HG02610 (cell line): ENCODE measurements around the gene FASTKD2.
"Not testable (repeated sequence)": the region's sequence is repeated elsewhere in the genome, so short reads cannot be mapped to it uniquely, and the experiment has no call there.

Experiments
- ATAC-seq: cut with Tn5 transposase; IDR thresholded peaks from one replicate; pipeline ENCODE4 v1.9.1; 2021; ENCODE audit warnings: mild to moderate bottlenecking, moderate library complexity; ENCODE audit not compliant: unreplicated experiment

FASTKD2 gene

DNA sequence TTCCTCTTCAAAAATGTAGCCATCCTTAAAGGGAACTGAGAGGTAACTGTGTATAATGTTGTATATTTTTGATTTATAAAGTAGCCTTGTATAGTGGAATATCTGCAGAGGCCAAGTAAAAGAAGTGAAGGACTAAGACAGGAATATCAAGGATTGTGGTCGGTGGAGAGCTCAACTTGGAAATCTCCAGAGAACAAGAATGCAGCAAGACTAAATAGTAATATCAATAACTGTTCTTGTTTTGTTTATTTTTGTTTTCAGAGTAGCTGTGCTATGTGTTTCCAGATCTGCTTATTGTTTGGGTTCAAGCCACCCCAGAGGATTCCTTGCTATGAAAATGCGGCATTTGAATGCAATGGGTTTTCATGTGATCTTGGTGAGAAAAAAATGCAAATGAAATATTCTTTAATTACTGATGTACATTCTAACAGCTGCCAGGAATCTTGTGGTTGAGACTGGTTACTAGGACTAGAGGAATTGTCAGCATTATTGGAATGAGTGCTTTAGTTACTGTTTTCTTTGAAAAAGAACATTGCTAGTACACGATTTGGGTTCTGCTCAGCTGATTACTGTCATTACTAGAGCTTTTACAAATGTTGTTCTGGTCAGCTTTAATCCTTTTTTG lies 25.0 kb downstream of the FASTKD2 start:
- no peak for ATAC-seq

DNA sequence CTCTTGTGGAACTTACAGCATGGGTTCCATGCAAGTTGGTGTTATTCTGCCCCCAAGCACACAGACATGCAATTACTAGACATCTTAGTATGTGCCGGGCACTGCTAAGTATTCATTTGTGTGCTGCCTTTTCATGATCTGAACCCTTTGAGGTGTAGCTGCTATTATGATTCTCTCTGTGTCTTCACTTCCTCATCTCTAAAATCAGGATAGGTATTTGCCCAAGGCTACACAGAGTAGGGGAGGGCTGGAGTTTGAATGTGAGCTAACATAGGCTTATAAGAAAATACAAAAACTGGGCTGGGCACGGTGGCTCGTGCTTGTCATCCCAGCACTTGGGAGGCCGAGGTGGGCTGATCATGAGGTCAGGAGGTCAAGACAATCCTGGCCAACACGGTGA lies 27.2 kb downstream of the FASTKD2 start:
- ATAC-seq, result no peak

GRCh38 chr2:206797376-206797775 lies 32.0 kb downstream of the FASTKD2 start:
- ATAC-seq, result no peak

- peak; percentile 74 for ATAC-seq
These were observed 32.6 kb downstream of the FASTKD2 start for GRCh38 chr2:206798000-206798399.

DNA sequence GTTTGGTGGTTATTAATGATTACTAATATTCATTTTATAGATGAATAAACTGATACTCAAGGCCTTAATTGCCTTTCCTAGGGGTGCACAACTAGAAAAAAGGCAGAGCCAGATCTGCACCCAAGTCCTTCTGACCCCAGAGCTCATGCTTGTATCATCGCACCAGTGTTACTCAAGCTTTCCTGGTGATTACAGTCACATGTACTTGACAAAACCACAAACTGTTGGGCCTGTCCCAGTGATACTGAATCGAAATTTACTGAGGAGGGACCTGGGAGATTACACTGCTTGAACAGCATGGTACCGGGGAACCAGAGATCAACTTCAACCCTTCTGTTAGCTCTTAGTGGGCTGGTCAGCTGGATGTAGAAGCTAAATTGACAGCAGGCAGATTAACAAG lies 33.7 kb downstream of the FASTKD2 start:
- ATAC-seq, result peak; percentile 43

GRCh38 chr2:206800506-206801417 lies 35.4 kb downstream of the FASTKD2 start:
- ATAC-seq, result peak; percentile 34

DNA sequence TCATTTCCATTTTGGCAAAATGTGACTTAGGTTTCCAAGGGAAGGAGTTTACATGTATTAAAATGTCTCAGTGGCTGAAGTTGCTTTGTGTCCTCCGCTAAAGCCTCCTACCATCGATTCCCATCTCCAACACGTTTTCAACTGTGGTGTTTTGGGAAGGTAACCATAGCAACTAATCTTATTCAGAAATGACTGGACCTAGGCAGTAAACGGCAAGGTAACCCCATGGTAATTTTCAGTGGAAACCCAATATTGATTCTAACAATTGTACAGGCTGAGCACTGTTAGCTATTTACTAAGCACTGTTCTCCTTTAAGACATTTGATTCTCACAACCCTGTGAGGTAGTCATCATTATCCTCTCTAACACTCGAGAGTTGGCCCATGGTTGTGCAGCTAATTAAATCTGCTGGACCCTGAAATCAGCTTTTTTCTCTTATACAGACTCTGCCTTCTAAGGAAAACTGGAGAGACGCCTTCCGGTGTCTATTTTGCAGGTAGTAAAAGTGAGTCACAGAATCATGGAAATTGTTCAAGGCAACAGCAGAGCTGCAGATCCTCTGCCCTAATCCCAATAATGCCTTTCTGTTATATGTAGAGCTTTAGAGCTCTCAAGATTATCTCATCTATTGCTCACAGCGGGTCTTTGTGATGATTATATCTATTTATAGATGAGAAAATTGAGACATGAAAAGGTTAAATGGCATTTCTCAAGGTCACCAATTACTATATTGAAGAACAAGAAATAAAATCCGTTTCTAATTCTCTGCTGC lies 36.2 kb downstream of the FASTKD2 start:
- no peak for ATAC-seq

DNA sequence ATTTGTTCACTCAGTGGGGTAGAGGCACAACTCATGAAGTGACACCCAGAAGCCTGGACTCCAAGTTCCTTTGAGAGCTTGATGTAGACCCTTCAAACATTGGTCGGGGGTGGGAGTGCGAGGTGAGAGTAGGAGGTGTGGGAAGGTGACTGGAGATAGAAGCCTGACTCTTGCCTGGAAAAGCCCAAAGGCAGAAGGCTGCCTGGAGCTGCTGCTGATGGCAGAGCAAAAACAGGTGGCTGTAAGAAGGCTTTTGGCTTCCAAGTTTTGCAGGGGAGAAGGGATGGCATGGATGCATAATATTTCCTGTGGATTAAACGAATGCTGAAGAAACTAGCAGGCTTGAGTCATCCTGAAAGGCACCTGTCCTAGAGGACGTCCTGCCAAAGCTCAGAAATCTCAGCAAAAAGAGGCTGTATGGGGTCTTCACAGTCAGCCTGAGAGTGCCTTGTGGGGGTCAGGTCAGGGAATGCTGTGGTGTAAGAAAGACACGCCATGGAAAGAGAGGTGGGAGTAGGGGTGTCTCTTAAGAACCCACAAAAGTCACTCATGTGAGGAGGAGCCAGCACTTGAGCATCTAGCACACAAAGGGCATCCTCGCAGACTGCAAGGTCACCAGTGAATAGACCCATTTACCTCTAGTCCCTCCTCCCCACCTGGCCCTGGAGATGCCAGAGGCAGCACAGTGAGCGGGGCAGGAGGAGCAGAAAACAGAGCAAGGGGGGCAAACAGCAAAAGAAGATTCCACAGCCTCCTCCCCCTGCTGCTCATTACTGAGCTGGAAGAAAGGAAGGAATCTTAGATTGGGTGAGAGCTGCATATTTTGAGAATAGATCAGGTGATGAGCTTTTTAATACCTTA lies 37.5 kb downstream of the FASTKD2 start:
- no peak for ATAC-seq

DNA sequence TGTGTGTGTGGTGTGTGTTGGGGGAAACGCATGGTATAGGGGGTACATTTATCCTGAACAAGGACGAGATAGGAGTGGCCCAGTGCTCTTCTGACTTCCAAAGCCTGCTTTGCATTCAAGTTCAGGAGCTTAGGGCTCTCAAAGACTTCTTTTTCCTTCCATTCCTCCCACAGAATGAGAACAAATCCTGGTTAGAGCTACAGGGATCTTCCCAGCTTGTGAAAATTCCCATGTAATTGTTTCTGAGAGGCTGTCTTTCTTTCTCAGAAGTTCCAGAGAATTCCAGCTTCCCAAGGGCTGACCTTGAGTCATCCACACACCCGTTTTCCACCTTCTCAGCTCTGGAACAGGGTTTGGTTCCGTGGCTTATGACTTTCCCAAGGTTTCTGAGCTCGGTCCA lies 38.9 kb downstream of the FASTKD2 start:
- ATAC-seq, result no peak

- ATAC-seq, result no peak
These were observed 40.6 kb downstream of the FASTKD2 start for GRCh38 chr2:206805887-206806607.

- not testable (repeated sequence) for ATAC-seq
These were observed 42.2 kb downstream of the FASTKD2 start for GRCh38 chr2:206807624-206808023.

DNA sequence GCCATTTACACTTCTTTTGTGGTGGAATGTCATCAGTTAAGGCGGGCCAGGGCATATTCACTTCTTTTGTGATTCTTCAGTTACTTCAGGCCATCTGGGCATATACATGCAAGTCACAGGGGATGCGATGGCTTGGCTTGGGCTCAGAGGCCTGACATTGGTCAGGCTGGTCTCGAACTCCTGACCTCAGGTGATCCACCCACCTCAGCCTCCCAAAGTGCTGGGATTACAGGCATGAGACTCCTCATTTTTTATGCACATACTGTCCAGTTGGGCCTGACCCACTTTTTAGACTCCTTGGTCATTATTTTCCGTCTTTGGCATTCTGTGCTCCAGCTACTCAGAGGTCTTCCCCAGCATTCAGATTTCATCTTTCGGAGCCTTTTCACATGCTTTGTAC lies 47.1 kb downstream of the FASTKD2 start:
- ATAC-seq, result not testable (repeated sequence)

DNA sequence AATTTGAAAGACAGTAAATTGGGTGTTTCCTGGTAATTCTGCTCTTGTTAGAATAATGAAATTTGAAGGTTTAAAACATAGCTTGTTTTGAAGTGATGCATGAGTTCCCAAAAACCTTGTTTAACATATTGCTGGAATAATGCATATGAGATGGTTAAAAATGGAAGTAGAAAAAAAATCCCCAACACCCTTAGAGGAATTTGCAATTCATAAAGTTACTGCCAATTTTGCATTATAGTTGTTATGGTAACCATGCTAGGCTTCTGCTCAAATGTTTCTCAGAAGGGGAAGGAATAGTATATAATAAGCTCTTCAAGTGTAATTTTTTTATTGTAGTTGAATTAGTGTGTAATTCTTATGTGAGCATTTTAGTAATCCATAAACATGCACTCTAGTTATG lies 49.1 kb downstream of the FASTKD2 start:
- no peak for ATAC-seq

DNA sequence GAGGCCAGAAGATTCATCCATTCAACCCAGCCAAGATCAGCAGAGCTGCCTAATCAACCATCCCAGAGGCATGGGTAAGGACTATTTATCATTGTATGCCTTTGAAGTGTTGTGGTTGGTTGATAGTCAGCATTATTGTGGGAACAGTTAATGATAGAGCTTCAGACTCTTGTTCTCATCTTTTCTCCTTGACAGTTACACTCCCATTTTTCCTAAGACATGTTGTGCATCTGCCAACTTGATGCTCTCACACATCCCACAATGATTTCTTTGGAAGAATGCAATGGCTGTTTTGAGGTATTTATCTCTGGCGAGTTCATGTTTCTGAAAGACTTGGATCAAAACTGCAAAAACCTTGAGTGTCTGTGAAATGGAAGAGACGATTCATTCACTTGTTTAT lies 55.4 kb downstream of the FASTKD2 start:
- ATAC-seq, result no peak

DNA sequence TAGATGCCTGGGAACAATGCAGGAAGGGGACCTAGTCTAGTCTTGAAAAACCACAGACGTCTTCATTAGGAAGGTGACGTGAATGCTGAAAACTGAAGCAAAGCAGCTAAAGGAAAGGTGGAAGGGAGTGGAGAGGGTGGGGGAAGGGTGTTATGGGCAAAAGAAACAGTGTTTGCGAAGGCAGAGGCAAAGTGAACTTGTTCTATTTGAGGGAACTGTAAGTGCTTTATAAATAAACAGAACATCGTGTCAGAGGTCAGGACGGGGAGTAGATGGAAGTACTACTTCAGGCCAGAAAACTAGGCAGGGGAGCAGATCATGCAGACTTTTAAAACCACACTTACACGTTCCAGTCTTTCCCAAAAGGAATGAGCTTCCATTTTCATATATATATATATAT lies 57.8 kb downstream of the FASTKD2 start:
- ATAC-seq, result no peak

- ATAC-seq, result no peak
These were observed 58.7 kb downstream of the FASTKD2 start for GRCh38 chr2:206824087-206824618.

DNA sequence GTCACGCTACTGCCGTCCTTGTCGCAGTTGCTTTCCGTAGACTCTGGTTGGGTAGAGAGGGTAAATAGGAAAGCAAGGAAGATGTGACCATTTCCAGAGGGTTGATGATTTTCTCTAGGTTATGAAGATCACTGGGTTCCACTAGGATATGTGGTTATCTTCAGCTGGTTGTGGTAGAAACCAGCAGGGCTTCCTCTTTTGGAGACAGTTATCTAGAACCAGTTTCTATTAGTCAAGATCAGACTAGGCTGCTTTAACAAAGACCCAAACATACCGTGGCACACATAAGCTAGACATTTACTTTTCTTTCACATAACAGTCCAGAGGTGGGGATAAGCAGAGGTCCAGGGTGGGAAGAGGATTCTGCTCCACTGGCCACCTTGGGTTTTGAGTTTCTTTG lies 59.6 kb downstream of the FASTKD2 start:
- no peak for ATAC-seq

- ATAC-seq, result no peak
These were observed 66.1 kb downstream of the FASTKD2 start for GRCh38 chr2:206831442-206831995.

GRCh38 chr2:206832873-206833272 lies 67.5 kb downstream of the FASTKD2 start:
- ATAC-seq, result no peak
